SJSA1 (cell line): ENCODE measurements around the gene NCOA1. TPM values are rescaled to one million over a fixed set of nuclear protein-coding genes. Genes with fewer than 3 reads are reported as not detected.
"Not testable (repeated sequence)": the region's sequence is repeated elsewhere in the genome, so short reads cannot be mapped to it uniquely, and the experiment has no call there.

Experiments used
- DNase-seq, 2 experiments: peaks; one replicate each; pipeline ENCODE4 v3.0.0-alpha.2; 2015 to 2020; ENCODE audit warnings: low spot score in 2 of 2, low read depth in 1 of 2
- H3K27ac ChIP-seq: fragments of 250-450 bp; sonication (Bioruptor Pico); 2 replicates; pipeline ENCODE4 v1.5.1; 2020; ENCODE audit warnings: mild to moderate bottlenecking, moderate library complexity
- H3K27me3 ChIP-seq: fragments of 250-450 bp; sonication (Bioruptor Pico); replicated peaks from 2 replicates; pipeline ENCODE4 v1.5.1; 2020; ENCODE audit warnings: mild to moderate bottlenecking, moderate library complexity
- H3K36me3 ChIP-seq: fragments of 250-450 bp; sonication (Bioruptor Pico); 2 replicates; pipeline ENCODE4 v1.5.1; 2020; ENCODE audit warnings: mild to moderate bottlenecking
- H3K4me1 ChIP-seq: fragments of 250-450 bp; sonication (Bioruptor Pico); replicated peaks from 2 replicates; pipeline ENCODE4 v1.6.1; 2021; ENCODE audit warnings: mild to moderate bottlenecking
- H3K4me3 ChIP-seq: fragments of 250-450 bp; sonication (Bioruptor Pico); 2 replicates; pipeline ENCODE4 v1.5.1; 2020; ENCODE audit warnings: mild to moderate bottlenecking
- H3K9me3 ChIP-seq: fragments of 250-450 bp; sonication (Bioruptor Pico); replicated peaks from 2 replicates; pipeline ENCODE4 v1.5.1; 2020; ENCODE audit warnings: mild to moderate bottlenecking
- total RNA-seq: library from RNA; depleted of rRNA; stranded (reverse); fragments of >200 nt; shearing (Covaris generic); gene quantifications from 2 replicates; pipeline ENCODE4 v1.2.3, GENCODE V29; 2014

NCOA1 gene
- total RNA-seq, 1 experiment from 2014 or later: 14.5 TPM

DNA sequence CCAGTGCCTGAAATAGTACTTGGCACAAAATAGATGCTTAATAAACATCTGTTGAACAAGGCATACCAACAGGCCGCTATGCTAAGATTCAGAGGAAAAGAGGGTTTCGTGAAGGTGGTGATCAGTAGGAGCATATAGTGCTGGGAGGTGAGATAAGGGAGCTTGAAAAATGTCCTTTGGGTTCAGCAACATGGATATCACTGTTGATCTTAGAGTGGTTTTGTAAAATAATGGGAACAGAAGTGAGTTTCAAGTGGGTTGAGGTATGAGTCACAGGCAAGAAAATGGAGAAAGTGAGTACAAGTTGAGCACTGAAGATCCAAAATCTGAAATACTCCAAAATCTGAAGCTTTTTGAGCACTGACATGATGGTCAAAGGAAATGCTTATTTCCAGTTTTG is 306.6 kb downstream of the NCOA1 start:
- H3K36me3 ChIP-seq: peaks cover 89% of the 10 kb centered on the region
- no peaks in the 10 kb centered on the region for H3K27me3 ChIP-seq
- H3K4me3 ChIP-seq: no peak overlapping the region
- H3K27ac ChIP-seq: no peak overlapping the region
- H3K4me1 ChIP-seq: peaks cover 10% of the 10 kb centered on the region; the same call in 1 of the 2 replicates
- no peak for DNase-seq
- no peaks in the 10 kb centered on the region for H3K9me3 ChIP-seq

DNA sequence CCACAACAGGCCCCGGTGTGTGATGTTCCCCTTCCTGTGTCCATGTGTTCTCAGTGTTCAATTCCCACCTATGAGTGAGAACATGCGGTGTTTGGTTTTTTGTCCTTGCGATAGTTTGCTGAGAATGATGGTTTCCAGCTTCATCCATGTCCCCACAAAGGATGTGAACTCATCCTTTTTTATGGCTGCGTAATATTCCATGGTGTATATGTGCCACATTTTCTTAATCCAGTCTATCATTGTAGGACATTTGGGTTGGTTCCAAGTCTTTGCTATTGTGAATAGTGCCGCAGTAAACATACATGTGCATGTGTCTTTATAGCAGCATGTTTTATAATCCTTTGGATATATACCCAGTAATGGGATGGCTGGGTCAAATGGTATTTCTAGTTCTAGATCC is 309.4 kb downstream of the NCOA1 start:
- H3K36me3 ChIP-seq: peaks cover 79% of the 10 kb centered on the region
- not testable (repeated sequence) for H3K9me3 ChIP-seq, H3K4me1 ChIP-seq, H3K4me3 ChIP-seq, H3K27me3 ChIP-seq, DNase-seq, H3K27ac ChIP-seq

DNA sequence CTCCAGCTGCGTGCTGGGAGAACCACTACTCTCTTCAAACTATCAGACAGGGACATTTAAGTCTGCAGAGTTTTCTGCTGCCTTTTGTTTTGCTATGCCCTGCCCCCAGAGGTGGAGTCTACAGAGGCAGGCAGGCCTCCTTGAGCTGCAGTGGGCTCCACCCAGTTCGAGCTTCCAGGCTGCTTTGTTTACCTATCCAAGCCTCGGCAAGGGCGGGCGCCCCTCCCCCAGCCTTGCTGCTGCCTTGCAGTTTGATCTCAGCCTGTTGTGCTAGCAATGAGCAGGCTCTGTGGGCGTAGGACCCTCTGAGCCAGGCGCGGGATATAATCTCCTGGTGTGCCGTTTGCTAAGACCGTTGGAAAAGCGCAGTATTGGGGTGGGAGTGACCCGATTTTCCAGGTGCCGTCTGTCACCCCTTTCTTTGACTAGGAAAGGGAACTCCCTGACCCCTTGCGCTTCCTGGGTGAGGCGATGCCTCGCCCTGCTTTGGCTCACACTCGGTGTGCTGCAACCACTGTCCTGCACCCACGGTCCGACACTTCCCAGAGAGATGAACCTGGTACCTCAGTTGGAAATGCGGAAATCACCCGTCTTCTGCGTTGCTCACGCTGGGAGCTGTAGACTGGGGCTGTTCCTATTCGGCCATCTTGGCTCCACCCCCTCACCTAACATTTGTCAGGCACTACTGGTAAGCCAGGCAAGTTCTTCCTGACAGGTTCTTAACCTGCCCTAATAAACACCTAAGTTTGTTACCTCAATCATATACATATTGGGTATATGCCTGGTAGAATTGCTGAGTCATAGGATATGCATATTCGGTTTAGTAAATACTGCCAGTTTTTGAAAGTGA is 315.0 kb downstream of the NCOA1 start:
- H3K9me3 ChIP-seq, H3K27me3 ChIP-seq, H3K4me3 ChIP-seq, H3K4me1 ChIP-seq, DNase-seq, H3K27ac ChIP-seq: not testable (repeated sequence)
- H3K36me3 ChIP-seq: peaks cover 48% of the 10 kb centered on the region

DNA sequence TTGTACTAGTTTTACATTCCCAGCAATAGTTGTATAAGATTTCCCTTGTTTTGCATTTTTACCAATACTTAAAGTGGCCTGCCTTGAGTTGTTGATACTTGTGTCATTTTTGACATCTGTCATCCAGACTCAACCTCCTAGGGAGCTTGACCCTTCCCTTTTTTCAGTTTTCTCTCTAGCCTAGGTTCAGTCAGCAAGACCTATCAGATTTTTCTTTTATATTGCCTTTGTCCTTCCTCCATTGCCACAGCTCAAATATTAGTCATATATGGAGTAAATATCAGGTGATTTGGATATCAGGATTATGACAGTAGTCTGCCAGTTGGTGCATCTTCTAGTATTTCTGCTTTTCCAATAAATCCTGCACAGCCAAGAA is 315.6 kb downstream of the NCOA1 start:
- DNase-seq: no peak
- Histone ChIP-seq H3K4me1 (no peaks in the 10 kb centered on the region), H3K27ac (no peak overlapping the region), H3K27me3 (no peaks in the 10 kb centered on the region), H3K4me3 (no peak overlapping the region), H3K9me3 (no peaks in the 10 kb centered on the region; the same call in 1 of the 2 replicates), H3K36me3 (peaks cover 46% of the 10 kb centered on the region)

DNA sequence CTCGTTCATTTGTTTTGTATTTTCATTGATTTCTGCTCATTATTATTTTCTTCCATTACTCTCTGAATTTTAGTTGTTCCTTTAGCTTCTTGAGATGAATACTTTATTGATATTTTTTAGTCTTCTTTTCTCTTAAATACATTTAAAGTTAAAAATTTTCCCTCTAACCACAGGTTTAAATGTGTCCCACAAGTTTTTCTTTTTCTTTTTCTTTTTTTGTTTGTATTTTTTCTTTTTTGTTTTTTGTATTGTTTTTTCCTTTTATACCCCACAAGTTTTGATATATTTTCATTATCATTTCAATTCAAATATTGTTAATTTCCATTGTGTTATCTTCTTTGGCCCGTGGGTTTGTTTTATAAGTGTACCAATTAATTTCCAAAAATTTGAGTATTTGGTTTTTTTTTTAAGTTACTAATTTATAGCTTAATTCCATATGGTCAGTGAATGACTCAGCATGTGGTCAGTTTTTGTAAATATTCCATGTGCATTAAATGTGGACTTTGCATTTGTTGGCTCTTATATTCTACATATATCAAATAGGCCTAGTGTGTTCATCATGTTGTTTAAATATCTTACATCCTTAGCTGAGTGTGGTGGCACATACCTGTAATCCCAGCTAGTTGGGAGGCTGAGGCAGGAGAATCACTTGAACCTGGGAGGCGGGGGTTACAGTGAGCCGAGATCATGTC is 318.4 kb downstream of the NCOA1 start:
- Histone ChIP-seq H3K36me3 (peaks cover 48% of the 10 kb centered on the region), H3K27ac (no peak overlapping the region), H3K9me3 (no peaks in the 10 kb centered on the region; the same call in 1 of the 2 replicates), H3K4me1 (no peaks in the 10 kb centered on the region), H3K4me3 (no peak overlapping the region), H3K27me3 (no peaks in the 10 kb centered on the region)
- no peak for DNase-seq

DNA sequence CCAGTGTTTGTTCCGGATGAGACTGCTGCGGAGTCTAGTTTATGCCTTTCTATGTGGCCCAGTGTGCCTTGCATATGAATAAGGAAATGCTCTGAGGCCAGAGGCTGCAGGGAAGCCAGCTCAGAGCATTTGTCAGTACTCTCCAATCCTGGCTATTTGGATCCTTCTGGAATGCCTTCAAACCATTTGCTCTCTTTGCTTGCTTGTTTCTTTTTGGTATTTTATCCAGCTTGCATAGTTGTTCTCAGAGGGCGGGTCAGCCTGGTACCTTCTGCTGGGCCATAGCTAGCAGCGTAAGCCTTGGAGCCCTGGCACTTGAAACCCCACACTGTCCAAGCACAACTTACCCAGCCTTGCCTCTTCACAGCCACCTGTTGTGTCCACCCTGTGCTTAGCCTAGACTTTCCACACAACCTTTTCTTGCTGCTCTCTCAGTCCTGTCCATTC is 322.7 kb downstream of the NCOA1 start:
- H3K4me1 ChIP-seq: peaks cover 12% of the 10 kb centered on the region
- H3K4me3 ChIP-seq: no peak overlapping the region
- peaks cover 62% of the 10 kb centered on the region for H3K36me3 ChIP-seq
- no peaks in the 10 kb centered on the region for H3K9me3 ChIP-seq
- H3K27ac ChIP-seq: no peak overlapping the region
- no peak for DNase-seq
- no peaks in the 10 kb centered on the region for H3K27me3 ChIP-seq

DNA sequence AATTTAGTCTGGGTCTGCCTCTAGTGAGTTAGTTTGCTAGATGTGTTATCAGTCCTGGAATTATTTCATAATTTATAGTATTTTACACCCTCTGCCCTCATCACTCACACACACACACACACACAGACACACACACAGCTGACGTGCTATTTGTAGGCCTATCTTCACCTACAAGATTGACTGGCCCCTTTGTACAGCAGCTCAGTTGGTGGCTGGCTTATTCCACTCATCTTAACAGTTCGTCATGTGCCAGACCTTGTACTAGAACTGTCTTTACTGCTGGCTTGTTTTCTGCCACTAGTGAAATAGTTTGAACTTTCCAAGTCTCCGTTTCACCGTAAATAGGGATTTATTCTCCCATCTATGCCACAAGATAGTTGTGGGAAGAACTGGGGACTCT is 323.5 kb downstream of the NCOA1 start:
- H3K27me3 ChIP-seq: no peaks in the 10 kb centered on the region
- H3K27ac ChIP-seq: no peak overlapping the region
- H3K4me3 ChIP-seq: no peak overlapping the region
- DNase-seq: no peak
- peaks cover 12% of the 10 kb centered on the region for H3K4me1 ChIP-seq
- H3K9me3 ChIP-seq: no peaks in the 10 kb centered on the region
- H3K36me3 ChIP-seq: peaks cover 70% of the 10 kb centered on the region

DNA sequence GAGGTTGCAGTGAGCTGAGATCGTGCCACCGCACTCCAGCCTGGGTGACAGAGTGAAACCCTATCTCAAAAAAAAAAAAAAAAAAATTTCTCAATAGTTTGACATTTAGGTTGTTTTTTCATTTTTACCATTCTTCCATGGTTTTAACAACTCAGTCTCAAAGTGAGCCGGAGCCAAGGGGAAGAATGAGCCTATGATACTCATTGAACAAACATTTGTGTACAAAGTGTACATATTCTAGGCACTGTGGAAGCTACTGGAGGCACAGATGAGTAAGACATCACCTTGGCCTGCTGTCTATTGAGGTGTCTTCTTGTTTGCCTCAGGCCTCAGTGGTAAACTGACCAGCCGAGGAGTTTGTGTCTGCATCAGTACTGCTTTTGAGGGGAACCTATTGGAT is 324.1 kb downstream of the NCOA1 start:
- peaks cover 12% of the 10 kb centered on the region for H3K4me1 ChIP-seq
- H3K9me3 ChIP-seq: no peaks in the 10 kb centered on the region
- no peak overlapping the region for H3K27ac ChIP-seq
- no peak overlapping the region for H3K4me3 ChIP-seq
- no peaks in the 10 kb centered on the region for H3K27me3 ChIP-seq
- peaks cover 75% of the 10 kb centered on the region for H3K36me3 ChIP-seq
- DNase-seq: no peak

DNA sequence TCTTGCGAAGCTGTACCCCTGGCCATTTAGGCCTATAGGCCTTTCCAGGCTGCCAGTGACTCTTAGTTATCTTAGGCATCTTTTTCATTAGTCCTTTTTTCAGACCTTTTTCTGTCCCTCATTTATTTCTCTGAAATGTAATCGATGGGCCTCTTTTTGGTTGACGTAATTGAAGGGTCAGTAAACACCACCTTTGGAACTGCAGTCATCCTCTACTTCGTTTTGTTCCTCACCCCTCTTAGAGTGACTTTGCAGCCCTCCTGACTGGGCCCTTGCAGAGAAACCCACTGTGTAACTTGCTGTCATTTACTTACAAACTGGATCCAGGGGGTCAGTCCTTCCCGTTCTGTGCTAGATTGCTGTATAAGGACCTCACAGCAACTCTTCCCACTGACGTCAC is 325.4 kb downstream of the NCOA1 start:
- peaks cover 12% of the 10 kb centered on the region for H3K4me1 ChIP-seq
- no peaks in the 10 kb centered on the region for H3K27me3 ChIP-seq
- H3K9me3 ChIP-seq: no peaks in the 10 kb centered on the region
- no peak for DNase-seq
- no peak overlapping the region for H3K4me3 ChIP-seq
- H3K36me3 ChIP-seq: peaks cover 86% of the 10 kb centered on the region
- peak overlapping the region; percentile 61 for H3K27ac ChIP-seq

DNA sequence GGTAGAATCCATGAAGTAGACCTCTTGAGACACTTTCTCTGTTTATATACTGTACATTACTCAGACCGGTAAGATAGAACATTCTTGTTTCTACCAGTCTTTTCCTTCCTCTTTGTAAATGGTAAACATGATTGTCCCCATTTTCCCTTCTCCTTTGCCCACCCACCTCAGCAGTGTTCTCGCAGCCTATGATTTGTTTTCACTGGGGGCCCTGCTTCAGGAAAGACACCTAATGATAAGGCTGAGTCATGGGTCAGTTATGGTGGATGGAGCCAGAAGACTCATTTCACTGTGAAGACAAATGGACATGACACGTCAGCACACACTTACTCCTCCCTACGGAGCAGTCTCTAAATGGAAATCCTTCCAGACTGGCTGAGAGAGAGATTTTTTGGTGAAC is 325.8 kb downstream of the NCOA1 start:
- peak; percentile 60 to 65 for DNase-seq
- Histone ChIP-seq H3K4me1 (peaks cover 12% of the 10 kb centered on the region), H3K4me3 (no peak overlapping the region), H3K27me3 (no peaks in the 10 kb centered on the region), H3K27ac (peak overlapping the region; percentile 61), H3K9me3 (no peaks in the 10 kb centered on the region), H3K36me3 (peaks cover 86% of the 10 kb centered on the region)

DNA sequence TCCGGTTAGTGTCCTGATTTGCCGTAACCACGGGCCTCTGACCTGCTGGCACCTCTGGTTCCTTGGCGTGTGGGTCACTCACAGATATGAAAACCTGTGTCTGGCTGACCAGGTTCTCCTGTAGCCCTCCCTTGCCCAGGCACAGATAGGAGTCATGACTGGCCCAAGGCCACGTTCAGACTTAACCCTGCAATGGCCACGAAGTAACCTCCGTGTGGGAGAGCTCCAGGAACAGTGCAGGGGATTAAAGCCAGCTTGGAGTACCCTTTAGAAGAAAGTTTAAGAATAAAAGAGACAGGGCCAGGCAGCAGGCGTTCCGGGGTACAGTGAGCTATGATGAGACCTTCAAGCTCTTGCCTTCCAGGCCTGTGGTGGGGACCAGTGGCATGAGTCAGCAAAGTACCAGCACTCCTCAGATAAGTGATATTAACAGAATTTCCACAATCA is 327.7 kb downstream of the NCOA1 start:
- Histone ChIP-seq H3K9me3 (no peaks in the 10 kb centered on the region), H3K27me3 (no peaks in the 10 kb centered on the region), H3K27ac (no peak overlapping the region), H3K36me3 (peaks cover 94% of the 10 kb centered on the region), H3K4me1 (peaks cover 12% of the 10 kb centered on the region), H3K4me3 (no peak overlapping the region)
- DNase-seq: no peak

DNA sequence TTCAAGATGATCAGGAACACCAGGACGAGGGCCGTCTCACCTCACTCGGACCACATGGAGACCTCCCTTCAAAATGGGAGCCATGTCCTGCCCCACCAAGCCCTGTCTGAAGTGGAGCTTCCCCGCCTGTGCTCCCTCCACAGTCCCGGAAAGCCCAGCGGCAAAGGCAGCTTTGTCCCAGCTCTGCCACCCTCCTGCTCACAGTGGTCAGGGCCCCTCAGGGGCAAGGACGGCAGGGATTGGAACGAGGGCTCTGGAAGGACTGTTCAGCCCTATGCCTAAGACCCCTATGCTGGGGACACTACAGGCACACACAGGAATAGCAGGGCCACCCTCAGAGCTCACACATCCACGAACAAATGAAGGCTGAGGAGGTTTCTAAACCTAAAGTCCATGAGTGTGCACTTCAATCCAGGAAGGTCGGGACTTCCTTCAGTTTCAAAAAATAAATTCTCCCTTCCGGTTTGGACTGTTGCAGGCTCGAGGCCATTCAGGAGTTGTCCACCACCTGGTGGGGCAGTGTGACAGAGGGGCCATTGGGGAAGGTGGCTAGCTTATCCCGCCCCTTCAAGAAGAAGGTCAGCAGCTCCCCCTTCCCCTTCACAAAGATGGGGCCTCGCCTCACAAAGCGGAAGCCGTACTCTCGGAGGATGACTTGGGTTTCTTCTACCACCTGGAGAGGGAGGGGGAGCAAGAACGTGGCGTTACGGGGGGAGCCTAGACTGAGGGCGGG is 328.6 kb downstream of the NCOA1 start:
- H3K27ac ChIP-seq: no peak overlapping the region

DNA sequence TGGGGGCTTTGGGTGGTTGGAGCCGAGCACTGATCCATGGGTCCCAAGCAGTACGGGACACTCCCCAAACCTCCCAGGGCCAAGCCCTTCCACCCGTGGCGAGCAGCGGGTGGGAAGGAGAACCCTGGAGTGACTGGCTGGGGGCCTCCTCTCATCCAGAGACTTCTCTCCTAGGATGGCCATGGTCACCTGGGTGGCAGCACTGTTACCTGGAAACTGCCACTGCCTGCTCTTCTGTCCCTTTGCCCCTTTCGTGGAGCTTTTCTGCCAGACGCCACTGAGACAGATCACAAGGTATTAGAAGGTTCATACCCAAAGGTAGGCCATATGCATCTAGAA is 329.1 kb downstream of the NCOA1 start:
- H3K27me3 ChIP-seq: no peaks in the 10 kb centered on the region
- H3K36me3 ChIP-seq: peaks cover 91% of the 10 kb centered on the region
- DNase-seq: no peak
- H3K27ac ChIP-seq: no peak overlapping the region
- H3K4me1 ChIP-seq: peaks cover 12% of the 10 kb centered on the region
- no peak overlapping the region for H3K4me3 ChIP-seq
- H3K9me3 ChIP-seq: no peaks in the 10 kb centered on the region

More for the DNA sequence above, 328.6 kb downstream of the NCOA1 start:
- Histone ChIP-seq H3K36me3 (peaks cover 92% of the 10 kb centered on the region), H3K4me1 (peaks cover 12% of the 10 kb centered on the region), H3K4me3 (no peak overlapping the region), H3K27me3 (no peaks in the 10 kb centered on the region), H3K9me3 (no peaks in the 10 kb centered on the region)
- DNase-seq: no peak
